ENCODE results near the gene TMA7.
"Not testable (repeated sequence)": the region's sequence is repeated elsewhere in the genome, so short reads cannot be mapped to it uniquely, and the experiment has no call there.

The TMA7 gene

GRCh38 chr3:48478626-48479555, 38.8 kb downstream of the TMA7 start:
- H3K27ac ChIP-seq (ENCODE audit: low read length) = no peak overlapping the region

GRCh38 chr3:48480891-48481290, 40.8 kb downstream of the TMA7 start:
- not testable (repeated sequence) for H3K9ac ChIP-seq (ENCODE audit: low read length in 2 of 2); H3K4me3 ChIP-seq (ENCODE audit: low read length in 2 of 2); H3K36me3 ChIP-seq (ENCODE audit: control insufficient read depth in 2 of 2, insufficient read depth in 2 of 2, low read length in 2 of 2); H3K27ac ChIP-seq (ENCODE audit: low read length); H3K9me3 ChIP-seq (ENCODE audit: control insufficient read depth in 2 of 2, low read length in 2 of 2); H3K4me1 ChIP-seq (ENCODE audit: control insufficient read depth, insufficient read depth, low read length); H3K27me3 ChIP-seq (ENCODE audit: control insufficient read depth in 1 of 2, insufficient read depth in 2 of 2, low read length in 2 of 2)

More at GRCh38 chr3:48478626-48479555, 38.8 kb downstream of the TMA7 start:
- no peaks in the 10 kb centered on the region for H3K27me3 ChIP-seq (ENCODE audit: control insufficient read depth in 1 of 2, insufficient read depth in 2 of 2, low read length in 2 of 2)
- no peaks in the 10 kb centered on the region for H3K9me3 ChIP-seq (ENCODE audit: control insufficient read depth in 2 of 2, low read length in 2 of 2)
- H3K9ac ChIP-seq (ENCODE audit: low read length in 2 of 2) = no peak overlapping the region
- peaks cover 4% of the 10 kb centered on the region for H3K4me1 ChIP-seq (ENCODE audit: control insufficient read depth, insufficient read depth, low read length)
- H3K4me3 ChIP-seq (ENCODE audit: low read length in 2 of 2) = no peak overlapping the region
- H3K36me3 ChIP-seq (ENCODE audit: control insufficient read depth in 2 of 2, insufficient read depth in 2 of 2, low read length in 2 of 2) = peaks cover 0 to 3% of the 10 kb centered on the region in 2 donors

GRCh38 chr3:48482822-48483221, 42.8 kb downstream of the TMA7 start:
- not testable (repeated sequence) for H3K9ac ChIP-seq (ENCODE audit: low read length in 2 of 2); H3K36me3 ChIP-seq (ENCODE audit: control insufficient read depth in 2 of 2, insufficient read depth in 2 of 2, low read length in 2 of 2); H3K9me3 ChIP-seq (ENCODE audit: control insufficient read depth in 2 of 2, low read length in 2 of 2); H3K4me3 ChIP-seq (ENCODE audit: low read length in 2 of 2); H3K4me1 ChIP-seq (ENCODE audit: control insufficient read depth, insufficient read depth, low read length); H3K27ac ChIP-seq (ENCODE audit: low read length); H3K27me3 ChIP-seq (ENCODE audit: control insufficient read depth in 1 of 2, insufficient read depth in 2 of 2, low read length in 2 of 2)

GRCh38 chr3:48486952-48487351, 46.9 kb downstream of the TMA7 start:
- Histone ChIP-seq H3K9me3 (ENCODE audit: control insufficient read depth in 2 of 2, low read length in 2 of 2) (no peaks in the 10 kb centered on the region), H3K36me3 (ENCODE audit: control insufficient read depth in 2 of 2, insufficient read depth in 2 of 2, low read length in 2 of 2) (no peaks in the 10 kb centered on the region), H3K27ac (ENCODE audit: low read length) (no peak overlapping the region), H3K27me3 (ENCODE audit: control insufficient read depth in 1 of 2, insufficient read depth in 2 of 2, low read length in 2 of 2) (no peaks in the 10 kb centered on the region), H3K9ac (ENCODE audit: low read length in 2 of 2) (no peak overlapping the region), H3K4me3 (ENCODE audit: low read length in 2 of 2) (no peak overlapping the region), H3K4me1 (ENCODE audit: control insufficient read depth, insufficient read depth, low read length) (no peaks in the 10 kb centered on the region)

- Histone ChIP-seq H3K27ac (ENCODE audit: low read length) (no peak overlapping the region), H3K9me3 (ENCODE audit: control insufficient read depth in 2 of 2, low read length in 2 of 2) (no peaks in the 10 kb centered on the region)
Observed at GRCh38 chr3:48492461-48493202, 52.6 kb downstream of the TMA7 start.

DNA sequence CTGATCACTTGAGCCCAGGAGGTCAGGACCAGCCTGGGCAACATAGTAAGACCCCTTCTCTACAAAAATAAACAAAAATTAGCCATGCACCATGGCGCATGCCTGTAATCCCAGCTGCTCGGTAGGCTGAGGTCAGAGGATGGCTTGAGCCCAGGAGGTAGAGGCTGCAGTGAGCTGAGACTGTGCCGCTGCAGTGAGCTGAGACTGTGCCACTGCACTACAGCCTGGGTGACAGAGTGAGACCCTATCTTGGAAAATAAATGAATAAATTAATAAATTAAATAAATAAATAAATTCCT, 53.1 kb downstream of the TMA7 start:
- no peaks in the 10 kb centered on the region for H3K4me1 ChIP-seq (ENCODE audit: control insufficient read depth, insufficient read depth, low read length)
- H3K9ac ChIP-seq (ENCODE audit: low read length in 2 of 2) = no peak overlapping the region
- no peaks in the 10 kb centered on the region for H3K9me3 ChIP-seq (ENCODE audit: control insufficient read depth in 2 of 2, low read length in 2 of 2)
- no peak overlapping the region for H3K4me3 ChIP-seq (ENCODE audit: low read length in 2 of 2)
- no peak overlapping the region for H3K27ac ChIP-seq (ENCODE audit: low read length)
- peaks cover 0 to 6% of the 10 kb centered on the region in 2 donors for H3K36me3 ChIP-seq (ENCODE audit: control insufficient read depth in 2 of 2, insufficient read depth in 2 of 2, low read length in 2 of 2)
- H3K27me3 ChIP-seq (ENCODE audit: control insufficient read depth in 1 of 2, insufficient read depth in 2 of 2, low read length in 2 of 2) = no peaks in the 10 kb centered on the region

More at GRCh38 chr3:48492461-48493202, 52.6 kb downstream of the TMA7 start:
- no peak overlapping the region for H3K9ac ChIP-seq (ENCODE audit: low read length in 2 of 2)
- no peak overlapping the region for H3K4me3 ChIP-seq (ENCODE audit: low read length in 2 of 2)
- no peaks in the 10 kb centered on the region for H3K4me1 ChIP-seq (ENCODE audit: control insufficient read depth, insufficient read depth, low read length)
- H3K27me3 ChIP-seq (ENCODE audit: control insufficient read depth in 1 of 2, insufficient read depth in 2 of 2, low read length in 2 of 2) = no peaks in the 10 kb centered on the region
- peaks cover 0 to 5% of the 10 kb centered on the region in 2 donors for H3K36me3 ChIP-seq (ENCODE audit: control insufficient read depth in 2 of 2, insufficient read depth in 2 of 2, low read length in 2 of 2)
